ENCODE measurements around the gene MYH11. TPM values are rescaled to one million over a fixed set of nuclear protein-coding genes. Genes with fewer than 3 reads are reported as not detected.

Gene MYH11
- total RNA-seq, 1 donor from 2014 or later: 0.05 TPM

GRCh38 chr16:15808071-15808470, 48.8 kb downstream of the MYH11 start:
- no peak overlapping the region for H3K27ac Mint-ChIP-seq (ENCODE audit: unreplicated experiment)
- no peaks in the 10 kb centered on the region for H3K9me3 Mint-ChIP-seq
- no peak overlapping the region for H3K4me3 Mint-ChIP-seq
- no peak for DNase-seq (ENCODE audit: low read depth, low spot score)
- no peaks in the 10 kb centered on the region for H3K27me3 Mint-ChIP-seq (ENCODE audit: low read depth)
- no peaks in the 10 kb centered on the region for H3K36me3 Mint-ChIP-seq (ENCODE audit: low read depth)
- TF ChIP-seq, protein P1, sequence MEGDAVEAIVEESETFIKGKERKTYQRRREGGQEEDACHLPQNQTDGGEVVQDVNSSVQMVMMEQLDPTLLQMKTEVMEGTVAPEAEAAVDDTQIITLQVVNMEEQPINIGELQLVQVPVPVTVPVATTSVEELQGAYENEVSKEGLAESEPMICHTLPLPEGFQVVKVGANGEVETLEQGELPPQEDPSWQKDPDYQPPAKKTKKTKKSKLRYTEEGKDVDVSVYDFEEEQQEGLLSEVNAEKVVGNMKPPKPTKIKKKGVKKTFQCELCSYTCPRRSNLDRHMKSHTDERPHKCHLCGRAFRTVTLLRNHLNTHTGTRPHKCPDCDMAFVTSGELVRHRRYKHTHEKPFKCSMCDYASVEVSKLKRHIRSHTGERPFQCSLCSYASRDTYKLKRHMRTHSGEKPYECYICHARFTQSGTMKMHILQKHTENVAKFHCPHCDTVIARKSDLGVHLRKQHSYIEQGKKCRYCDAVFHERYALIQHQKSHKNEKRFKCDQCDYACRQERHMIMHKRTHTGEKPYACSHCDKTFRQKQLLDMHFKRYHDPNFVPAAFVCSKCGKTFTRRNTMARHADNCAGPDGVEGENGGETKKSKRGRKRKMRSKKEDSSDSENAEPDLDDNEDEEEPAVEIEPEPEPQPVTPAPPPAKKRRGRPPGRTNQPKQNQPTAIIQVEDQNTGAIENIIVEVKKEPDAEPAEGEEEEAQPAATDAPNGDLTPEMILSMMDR (conservative IDR thresholded peaks at IDR 0.05): no peak
- H3K4me1 Mint-ChIP-seq: no peaks in the 10 kb centered on the region

DNA sequence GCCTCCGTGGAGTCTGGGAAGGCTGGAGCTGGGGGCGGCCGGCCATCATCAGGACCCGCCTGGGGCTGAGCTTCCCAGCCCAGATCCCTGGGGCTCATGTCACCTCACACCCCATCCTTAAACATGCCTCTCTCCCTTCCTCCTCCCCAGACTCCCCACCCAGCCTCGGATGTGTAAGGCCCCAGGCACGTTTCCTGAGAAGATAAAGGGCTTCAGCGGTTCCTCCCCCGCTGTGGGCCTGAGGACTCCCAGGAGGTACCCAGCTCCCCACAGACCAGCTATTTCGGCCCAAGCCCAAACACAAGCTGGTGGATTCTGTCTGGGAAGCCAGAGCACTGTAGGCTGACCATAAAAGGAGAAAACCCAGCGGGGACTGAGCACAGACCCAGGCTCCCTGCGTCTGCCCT, 49.2 kb downstream of the MYH11 start:
- Mint-ChIP-seq H3K27ac (ENCODE audit: unreplicated experiment) (no peak overlapping the region), H3K4me3 (no peak overlapping the region), H3K9me3 (no peaks in the 10 kb centered on the region), H3K4me1 (no peaks in the 10 kb centered on the region), H3K36me3 (ENCODE audit: low read depth) (no peaks in the 10 kb centered on the region), H3K27me3 (ENCODE audit: low read depth) (no peaks in the 10 kb centered on the region)
- TF ChIP-seq, protein P1 (conservative IDR thresholded peaks at IDR 0.05): no peak
- DNase-seq (ENCODE audit: low read depth, low spot score): no peak

GRCh38 chr16:15803618-15804017, 53.2 kb downstream of the MYH11 start:
- DNase-seq (ENCODE audit: low read depth, low spot score): no peak
- no peak overlapping the region for H3K4me3 Mint-ChIP-seq
- TF ChIP-seq, protein P1 (conservative IDR thresholded peaks at IDR 0.05): no peak
- no peaks in the 10 kb centered on the region for H3K9me3 Mint-ChIP-seq
- no peaks in the 10 kb centered on the region for H3K4me1 Mint-ChIP-seq
- H3K27me3 Mint-ChIP-seq (ENCODE audit: low read depth): no peaks in the 10 kb centered on the region
- H3K36me3 Mint-ChIP-seq (ENCODE audit: low read depth): no peaks in the 10 kb centered on the region
- H3K27ac Mint-ChIP-seq (ENCODE audit: unreplicated experiment): no peak overlapping the region

DNA sequence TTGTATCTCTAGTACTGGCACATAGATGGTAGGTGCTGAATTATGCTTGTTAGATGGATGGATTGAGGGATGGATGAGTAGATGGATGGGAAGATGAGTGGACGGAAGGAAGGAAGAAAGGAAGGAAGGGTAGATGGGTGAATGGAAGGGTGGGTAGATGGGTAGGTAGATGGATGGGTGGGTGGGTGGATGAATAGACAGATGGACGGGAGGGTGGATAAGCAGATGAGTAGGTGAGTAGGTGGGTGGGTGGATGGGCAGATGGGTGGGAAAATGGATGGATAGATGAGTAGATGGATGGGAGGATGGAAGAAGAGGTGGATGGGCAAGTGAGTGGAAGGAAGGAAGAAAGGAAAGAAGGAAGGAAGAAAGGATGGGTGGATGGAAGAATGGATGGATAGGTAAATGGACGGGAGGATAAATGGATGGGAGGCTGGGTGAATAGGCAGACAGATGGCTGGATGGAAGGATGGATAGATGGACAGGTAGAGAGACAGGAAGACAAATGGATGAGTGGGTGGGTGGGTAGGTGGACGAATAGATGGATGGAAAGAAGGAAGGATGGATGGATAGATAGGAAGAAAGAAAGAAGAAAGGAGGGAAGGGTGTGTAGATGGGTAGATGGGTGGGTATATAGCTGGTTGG, 56.9 kb downstream of the MYH11 start:
- Mint-ChIP-seq H3K36me3 (ENCODE audit: low read depth) (no peaks in the 10 kb centered on the region), H3K4me3 (no peak overlapping the region), H3K9me3 (peaks cover 8% of the 10 kb centered on the region), H3K27ac (ENCODE audit: unreplicated experiment) (no peak overlapping the region), H3K4me1 (no peaks in the 10 kb centered on the region), H3K27me3 (ENCODE audit: low read depth) (peaks cover 5% of the 10 kb centered on the region)
- DNase-seq (ENCODE audit: low read depth, low spot score): no peak
- TF ChIP-seq, protein P1 (conservative IDR thresholded peaks at IDR 0.05): no peak

GRCh38 chr16:15798671-15799070, 58.2 kb downstream of the MYH11 start:
- Mint-ChIP-seq H3K27ac (ENCODE audit: unreplicated experiment) (no peak overlapping the region), H3K4me1 (no peaks in the 10 kb centered on the region), H3K4me3 (no peak overlapping the region), H3K27me3 (ENCODE audit: low read depth) (peaks cover 5% of the 10 kb centered on the region), H3K9me3 (peaks cover 10% of the 10 kb centered on the region), H3K36me3 (ENCODE audit: low read depth) (no peaks in the 10 kb centered on the region)
- no peak for DNase-seq (ENCODE audit: low read depth, low spot score)
- TF ChIP-seq, protein P1 (conservative IDR thresholded peaks at IDR 0.05): no peak
